ENCODE results near the gene TSEN34. TPM values are rescaled to one million over a fixed set of nuclear protein-coding genes. Genes with fewer than 3 reads are reported as not detected.

The TSEN34 gene
- total RNA-seq = 89.5 and 106 TPM in 2 replicates

GRCh38 chr19:54191011-54191810 is at the start of gene TSEN34:
Gene TSEN34 (plus strand): TSS chr19:54191308. CDS start chr19:54191365, 57 bp downstream.

GRCh38 chr19:54159352-54160181 is 31.5 kb upstream of the TSEN34 start, which contains the start of gene LENG1:
Gene LENG1 (minus strand): TSS chr19:54159721. CDS start chr19:54159695, 26 bp downstream.

GRCh38 chr19:54172471-54173358 is 18.4 kb upstream of the TSEN34 start, which contains the start of gene TMC4:
Gene TMC4 (minus strand): TSS chr19:54173160. CDS start chr19:54173117, 43 bp downstream.

GRCh38 chr19:54189145-54189734 is 1.9 kb upstream of the TSEN34 start, which contains the start of gene MBOAT7:
Gene MBOAT7 (minus strand): TSS chr19:54189580. CDS start chr19:54188508, 1,072 bp downstream.

GRCh38 chr19:54222474-54223276 is 31.6 kb downstream of the TSEN34 start, which contains the start of gene LILRB3:
Gene LILRB3 (minus strand): TSS chr19:54223007. CDS start chr19:54222976, 31 bp downstream.

GRCh38 chr19:54242646-54243045 is 51.5 kb downstream of the TSEN34 start, which contains the start of gene LILRA6:
Gene LILRA6 (minus strand): TSS chr19:54242790.

Other genes with a start within 250 kb of the TSEN34 start
- gene CACNG8, start 228.4 kb upstream of the TSEN34 start, total RNA-seq = not detected in 2 replicates
- gene CACNG6, start 199.7 kb upstream of the TSEN34 start, total RNA-seq = not detected in 2 replicates
- gene VSTM1, start 127.4 kb upstream of the TSEN34 start, total RNA-seq = not detected in 2 replicates
- not detected in 2 replicates for gene TARM1, start 109.9 kb upstream of the TSEN34 start, total RNA-seq
- 0.33 and 0.39 TPM in 2 replicates for gene OSCAR, start 90.5 kb upstream of the TSEN34 start, total RNA-seq
- gene NDUFA3, start 88.5 kb upstream of the TSEN34 start, total RNA-seq = 13.0 and 14.6 TPM in 2 replicates
- 9.5 and 10.6 TPM in 2 replicates for gene TFPT, start 75.7 kb upstream of the TSEN34 start, total RNA-seq
- gene PRPF31, start 75.6 kb upstream of the TSEN34 start, total RNA-seq = 45.9 and 57.4 TPM in 2 replicates
- 13.3 and 15.8 TPM in 2 replicates for gene CNOT3, start 53.5 kb upstream of the TSEN34 start, total RNA-seq
- 3.1 and 6.3 TPM in 2 replicates for gene LENG1, start 31.6 kb upstream of the TSEN34 start, total RNA-seq
- gene TMC4, start 18.1 kb upstream of the TSEN34 start, total RNA-seq = 0.11 and 5.5 TPM in 2 replicates
- gene MBOAT7, start 1.7 kb upstream of the TSEN34 start, total RNA-seq = 72.2 and 76.8 TPM in 2 replicates
- gene RPS9, start 9.6 kb downstream of the TSEN34 start, total RNA-seq = 1,297 and 1,995 TPM in 2 replicates
- gene LILRB3, start 31.7 kb downstream of the TSEN34 start, total RNA-seq = not detected in 2 replicates
- gene LILRA6, start 51.5 kb downstream of the TSEN34 start, total RNA-seq = not detected in 2 replicates
- gene LILRB5, start 66.0 kb downstream of the TSEN34 start, total RNA-seq = not detected in 2 replicates
- not detected in 2 replicates for gene LILRB2, start 89.8 kb downstream of the TSEN34 start, total RNA-seq
- gene LILRA5, start 121.9 kb downstream of the TSEN34 start, total RNA-seq = not detected in 2 replicates
- not detected in 2 replicates for gene LILRA4, start 147.9 kb downstream of the TSEN34 start, total RNA-seq
- gene LAIR1, start 173.6 kb downstream of the TSEN34 start, total RNA-seq = not detected in 2 replicates
- gene TTYH1, start 224.2 kb downstream of the TSEN34 start, total RNA-seq = under 0.01 TPM in 1 of 2 replicates, not detected in the other